ENCODE data around the gene SLC12A1.

DNA sequence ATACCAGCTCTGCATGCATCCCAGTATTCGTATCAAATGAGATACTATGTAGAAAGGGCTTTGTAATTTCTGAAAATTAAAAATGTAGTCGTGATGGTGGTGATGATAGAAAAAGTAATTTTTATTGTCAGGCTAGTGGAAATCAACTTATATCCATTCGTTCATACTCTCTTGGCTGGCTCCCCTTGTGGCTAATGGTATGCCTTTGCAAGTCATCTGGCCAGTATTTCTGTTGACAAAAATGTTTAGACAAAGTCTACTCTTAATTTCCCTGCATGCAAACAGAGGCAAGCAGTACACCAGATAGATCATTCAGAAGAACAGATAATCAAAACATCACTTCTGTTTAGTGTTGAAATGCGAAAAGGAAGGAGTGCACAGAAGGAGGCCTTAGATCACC, 75.6 kb downstream of the SLC12A1 start:
- no peak for TF ChIP-seq POLR2A (IDR thresholded peaks at IDR 0.05; ENCODE audit: low read length)
- no peak for TF ChIP-seq GATA1 (IDR thresholded peaks at IDR 0.05; ENCODE audit: low read depth, low read length)

All from erythroblast (primary cell).